ENCODE measurements around the gene EP300. TPM values are rescaled to one million over a fixed set of nuclear protein-coding genes. Genes with fewer than 3 reads are reported as not detected.

EP300 gene
- polyA plus RNA-seq, 1 donor from 2014 or later, result 13.9 TPM

- Histone ChIP-seq H2AFZ (ENCODE audit: low read depth, low read length) (no peak overlapping the region), H3K79me2 (replicated peaks; ENCODE audit: insufficient read depth, low read length) (no peaks in the 10 kb centered on the region), H4K20me1 (ENCODE audit: insufficient read depth) (no peaks in the 10 kb centered on the region), H3K9me2 (ENCODE audit: insufficient read depth, low read length) (no peaks in the 10 kb centered on the region), H3F3A (ENCODE audit: insufficient read depth, low read length, poor library complexity, severe bottlenecking) (no peaks in the 10 kb centered on the region), H3K9ac (ENCODE audit: low read length) (no peak overlapping the region), H3K27me3 (ENCODE audit: insufficient read depth, low read depth, low read length) (no peaks in the 10 kb centered on the region), H3K36me3 (ENCODE audit: insufficient read depth, low read length) (no peaks in the 10 kb centered on the region), H3K9me3 (ENCODE audit: low read length) (no peaks in the 10 kb centered on the region), H3K4me3 (ENCODE audit: low read length) (no peak overlapping the region), H3K4me2 (ENCODE audit: low read length) (no peak overlapping the region), H3K27ac (ENCODE audit: low read length) (no peak overlapping the region)
- TF ChIP-seq TAF1 (IDR thresholded peaks at IDR 0.05; ENCODE audit: low read depth) (no peak), MXI1 (conservative IDR thresholded peaks at IDR 0.05; ENCODE audit: poor library complexity, severe bottlenecking) (no peak)
These were observed 16.4 kb upstream of the EP300 start for GRCh38 chr22:41075946-41076345.

- no peak overlapping the region for H3K9ac ChIP-seq (ENCODE audit: low read length)
- H3F3A ChIP-seq (ENCODE audit: insufficient read depth, low read length, poor library complexity, severe bottlenecking), result no peaks in the 10 kb centered on the region
- H3K36me3 ChIP-seq (ENCODE audit: insufficient read depth, low read length), result no peaks in the 10 kb centered on the region
- H3K27ac ChIP-seq (ENCODE audit: low read length), result no peak overlapping the region
- no peak for TF ChIP-seq EZH2 (IDR thresholded peaks at IDR 0.05; ENCODE audit: borderline replicate concordance, insufficient read depth, low read length, poor library complexity, severe bottlenecking)
- no peak for TF ChIP-seq EP300 (conservative IDR thresholded peaks at IDR 0.05; ENCODE audit: poor library complexity, severe bottlenecking)
- TF ChIP-seq POLR2AphosphoS5 (IDR thresholded peaks at IDR 0.05), result no peak
- TF ChIP-seq REST (IDR thresholded peaks at IDR 0.05; ENCODE audit: borderline replicate concordance), result no peak
- TF ChIP-seq TAF1 (IDR thresholded peaks at IDR 0.05; ENCODE audit: low read depth), result no peak
- TF ChIP-seq SMC3 (conservative IDR thresholded peaks at IDR 0.05; ENCODE audit: poor library complexity), result no peak
- TF ChIP-seq CTCF (IDR thresholded peaks at IDR 0.05; ENCODE audit: poor library complexity, severe bottlenecking), result no peak
- TF ChIP-seq RAD21 (conservative IDR thresholded peaks at IDR 0.05), result no peak
- TF ChIP-seq MXI1 (conservative IDR thresholded peaks at IDR 0.05; ENCODE audit: poor library complexity, severe bottlenecking), result no peak
- no peak overlapping the region for H3K4me2 ChIP-seq (ENCODE audit: low read length)
- H2AFZ ChIP-seq (ENCODE audit: low read depth, low read length), result no peak overlapping the region
- H3K9me3 ChIP-seq (ENCODE audit: low read length), result no peaks in the 10 kb centered on the region
- no peaks in the 10 kb centered on the region for H3K27me3 ChIP-seq (ENCODE audit: insufficient read depth, low read depth, low read length)
- no peaks in the 10 kb centered on the region for H3K9me2 ChIP-seq (ENCODE audit: insufficient read depth, low read length)
- no peaks in the 10 kb centered on the region for H3K79me2 ChIP-seq (replicated peaks; ENCODE audit: insufficient read depth, low read length)
- H4K20me1 ChIP-seq (ENCODE audit: insufficient read depth), result no peaks in the 10 kb centered on the region
- H3K4me3 ChIP-seq (ENCODE audit: low read length), result no peak overlapping the region
These were observed 15.5 kb upstream of the EP300 start for GRCh38 chr22:41076857-41077256.

GRCh38 chr22:41078931-41079330 lies 13.5 kb upstream of the EP300 start:
- Histone ChIP-seq H3F3A (ENCODE audit: insufficient read depth, low read length, poor library complexity, severe bottlenecking) (no peaks in the 10 kb centered on the region), H3K4me3 (ENCODE audit: low read length) (no peak overlapping the region), H3K27me3 (ENCODE audit: insufficient read depth, low read depth, low read length) (no peaks in the 10 kb centered on the region), H3K9me2 (ENCODE audit: insufficient read depth, low read length) (no peaks in the 10 kb centered on the region), H3K79me2 (replicated peaks; ENCODE audit: insufficient read depth, low read length) (no peaks in the 10 kb centered on the region), H3K4me2 (ENCODE audit: low read length) (no peak overlapping the region), H2AFZ (ENCODE audit: low read depth, low read length) (no peak overlapping the region), H3K36me3 (ENCODE audit: insufficient read depth, low read length) (no peaks in the 10 kb centered on the region), H4K20me1 (ENCODE audit: insufficient read depth) (no peaks in the 10 kb centered on the region), H3K9ac (ENCODE audit: low read length) (no peak overlapping the region), H3K27ac (ENCODE audit: low read length) (no peak overlapping the region), H3K9me3 (ENCODE audit: low read length) (no peaks in the 10 kb centered on the region)
- TF ChIP-seq TAF1 (IDR thresholded peaks at IDR 0.05; ENCODE audit: low read depth) (no peak), SMC3 (conservative IDR thresholded peaks at IDR 0.05; ENCODE audit: poor library complexity) (no peak), MXI1 (conservative IDR thresholded peaks at IDR 0.05; ENCODE audit: poor library complexity, severe bottlenecking) (no peak), CTCF (IDR thresholded peaks at IDR 0.05; ENCODE audit: poor library complexity, severe bottlenecking) (no peak), EZH2 (IDR thresholded peaks at IDR 0.05; ENCODE audit: borderline replicate concordance, insufficient read depth, low read length, poor library complexity, severe bottlenecking) (no peak), POLR2AphosphoS5 (IDR thresholded peaks at IDR 0.05) (no peak), REST (IDR thresholded peaks at IDR 0.05; ENCODE audit: borderline replicate concordance) (no peak), EP300 (conservative IDR thresholded peaks at IDR 0.05; ENCODE audit: poor library complexity, severe bottlenecking) (no peak)
